H9 (cell line): ENCODE results near the gene ZNF57. TPM values are rescaled to one million over a fixed set of nuclear protein-coding genes. Genes with fewer than 3 reads are reported as not detected.

Source experiments
- DNase-seq: peaks from one replicate; pipeline ENCODE4 v3.0.0-alpha.2; 2017
- H2AFZ ChIP-seq: one replicate; pipeline ENCODE4 v1.6.1; 2013; ENCODE audit warnings: mild to moderate bottlenecking, low read length, control low read depth, moderate library complexity
- H2AK5ac ChIP-seq: 2 replicates; pipeline ENCODE4 v1.6.1; 2013; ENCODE audit warnings: low read length, control low read depth, mixed read lengths; ENCODE audit not compliant: insufficient read length
- H2BK120ac ChIP-seq: one replicate; pipeline ENCODE4 v1.6.1; 2013; ENCODE audit warnings: low read depth, mild to moderate bottlenecking, low read length, control low read depth, inconsistent platforms; ENCODE audit not compliant: poor library complexity, severe bottlenecking
- H2BK12ac ChIP-seq: 2 replicates; pipeline ENCODE4 v1.6.1; 2013; ENCODE audit warnings: low read length, control low read depth, mixed read lengths, low read depth; ENCODE audit not compliant: insufficient read length
- H2BK15ac ChIP-seq: 2 replicates; pipeline ENCODE4 v1.6.1; 2013; ENCODE audit warnings: low read depth, low read length, control low read depth
- H2BK20ac ChIP-seq: one replicate; pipeline ENCODE4 v1.6.1; 2013; ENCODE audit warnings: low read depth, mild to moderate bottlenecking, low read length, control low read depth, inconsistent platforms; ENCODE audit not compliant: poor library complexity, severe bottlenecking
- H2BK5ac ChIP-seq: 2 replicates; pipeline ENCODE4 v1.6.1; 2013; ENCODE audit warnings: low read length, control low read depth, mixed read lengths; ENCODE audit not compliant: insufficient read length
- H3K14ac ChIP-seq: 2 replicates; pipeline ENCODE4 v1.6.1; 2013; ENCODE audit warnings: low read length, control low read depth; ENCODE audit not compliant: insufficient read depth
- H3K18ac ChIP-seq: 2 replicates; pipeline ENCODE4 v1.6.1; 2013; ENCODE audit warnings: low read depth, mild to moderate bottlenecking, mixed read lengths, low read length, control low read depth; ENCODE audit not compliant: insufficient read length
- H3K23ac ChIP-seq: 2 replicates; pipeline ENCODE4 v1.6.1; 2013; ENCODE audit warnings: low read length, control low read depth, mixed read lengths, low read depth; ENCODE audit not compliant: insufficient read length
- H3K23me2 ChIP-seq: 2 replicates; pipeline ENCODE4 v1.6.1; 2013; ENCODE audit warnings: low read depth, mild to moderate bottlenecking, mixed read lengths, low read length, control low read depth; ENCODE audit not compliant: insufficient read length, poor library complexity, severe bottlenecking
- H3K27ac ChIP-seq: 2 replicates; pipeline ENCODE4 v1.5.1; 2013; ENCODE audit warnings: low read length, control low read depth, mixed read lengths, low read depth; ENCODE audit not compliant: insufficient read length
- H3K27me3 ChIP-seq: 2 replicates; pipeline ENCODE4 v1.6.1; 2013; ENCODE audit warnings: low read length, control low read depth, inconsistent platforms; ENCODE audit not compliant: insufficient read depth
- H3K4ac ChIP-seq: 2 replicates; pipeline ENCODE4 v1.6.1; 2013; ENCODE audit warnings: low read depth, mild to moderate bottlenecking, control low read depth, inconsistent platforms, low read length, moderate library complexity
- H3K4me1 ChIP-seq: 2 replicates; pipeline ENCODE4 v1.6.1; 2013; ENCODE audit warnings: low read length, control low read depth, inconsistent platforms; ENCODE audit not compliant: insufficient read depth
- H3K4me2 ChIP-seq: 2 replicates; pipeline ENCODE4 v1.6.1; 2013; ENCODE audit warnings: low read length, control low read depth, mixed read lengths; ENCODE audit not compliant: insufficient read length, insufficient read depth
- H3K56ac ChIP-seq: 2 replicates; pipeline ENCODE4 v1.6.1; 2013; ENCODE audit warnings: low read depth, mild to moderate bottlenecking, mixed read lengths, low read length, control low read depth; ENCODE audit not compliant: insufficient read length
- H3K79me1 ChIP-seq: 2 replicates; pipeline ENCODE4 v1.6.1; 2013; ENCODE audit warnings: low read depth, mild to moderate bottlenecking, moderate library complexity, low read length, control low read depth, inconsistent platforms; ENCODE audit not compliant: insufficient read depth, poor library complexity, severe bottlenecking
- H3K79me2 ChIP-seq: 2 replicates; pipeline ENCODE4 v1.6.1; 2013; ENCODE audit warnings: low read length, control low read depth, inconsistent platforms; ENCODE audit not compliant: insufficient read depth
- H3K9ac ChIP-seq: 2 replicates; pipeline ENCODE4 v1.6.1; 2013; ENCODE audit warnings: low read length, control low read depth, mixed read lengths; ENCODE audit not compliant: insufficient read length; ENCODE audit errors: extremely low read depth
- H3K9me3 ChIP-seq: one replicate; pipeline ENCODE4 v1.6.1; 2013; ENCODE audit warnings: low read depth, low read length, inconsistent platforms; ENCODE audit not compliant: control insufficient read depth
- H3T11ph ChIP-seq: one replicate; pipeline ENCODE4 v1.6.1; 2013; ENCODE audit warnings: mild to moderate bottlenecking, low read length, control low read depth, inconsistent platforms
- H4K20me1 ChIP-seq: one replicate; pipeline ENCODE4 v1.6.1; 2013; ENCODE audit not compliant: control insufficient read depth, insufficient read length, insufficient read depth
- H4K5ac ChIP-seq: 2 replicates; pipeline ENCODE4 v1.6.1; 2013; ENCODE audit warnings: low read depth, mild to moderate bottlenecking, mixed read lengths, low read length, control low read depth; ENCODE audit not compliant: insufficient read length
- H4K8ac ChIP-seq: replicated peaks from 2 replicates; pipeline ENCODE4 v1.6.1; 2013; ENCODE audit warnings: low read length, control low read depth, mixed read lengths, low read depth; ENCODE audit not compliant: insufficient read length
- H4K91ac ChIP-seq: 2 replicates; pipeline ENCODE4 v1.6.1; 2013; ENCODE audit warnings: low read depth, mild to moderate bottlenecking, moderate library complexity, mixed read lengths, low read length, control low read depth; ENCODE audit not compliant: insufficient read length
- H3K27ac Mint-ChIP-seq, 3 experiments: 2 replicates in 2 of 3; 3 replicates in 1 of 3; pipeline ENCODE4 v1.8.0; 2020 to 2021; ENCODE audit warnings: mixed read lengths in 3 of 3, mild to moderate bottlenecking in 1 of 3, moderate library complexity in 1 of 3
- H3K27me3 Mint-ChIP-seq: 2 replicates; pipeline ENCODE4 v1.8.0; 2021; ENCODE audit warnings: low read depth, mild to moderate bottlenecking, moderate library complexity, mixed read lengths
- H3K36me3 Mint-ChIP-seq, 3 experiments: 2 replicates in 2 of 3; 3 replicates in 1 of 3; pipeline ENCODE4 v1.8.0; 2020 to 2021; ENCODE audit warnings: low read depth in 3 of 3, mixed read lengths in 3 of 3; ENCODE audit not compliant: insufficient read depth in 1 of 3
- H3K4me1 Mint-ChIP-seq, 2 experiments: 2 replicates each; pipeline ENCODE4 v1.8.0; 2020; ENCODE audit warnings: mixed read lengths in 2 of 2
- H3K4me3 Mint-ChIP-seq, 2 experiments: 2 replicates in 1 of 2; 3 replicates in 1 of 2; pipeline ENCODE4 v1.8.0; 2020 to 2021; ENCODE audit warnings: mild to moderate bottlenecking in 2 of 2, mixed read lengths in 2 of 2, moderate library complexity in 1 of 2
- H3K9me3 Mint-ChIP-seq, 2 experiments: 2 replicates in 1 of 2; 3 replicates in 1 of 2; pipeline ENCODE4 v1.8.0; 2020; ENCODE audit warnings: mild to moderate bottlenecking in 2 of 2, mixed read lengths in 2 of 2, moderate library complexity in 1 of 2
- WGBS: extraction: QIAGEN DNeasy Blood & Tissue Kit; methylation state at CpG from one replicate; pipeline ENCODE4 v1.1.7; 2013; ENCODE audit warnings: missing lambda C conversion rate, low lambda C conversion rate, mixed read lengths; ENCODE audit not compliant: insufficient read length; ENCODE audit errors: extremely low coverage; 5-methylcytosine and 5-hydroxymethylcytosine counted together
- total RNA-seq: library from RNA; stranded (reverse); gene quantifications from 2 replicates; pipeline ENCODE4 v1.2.1, GENCODE V29; 2021
- TF ChIP-seq, protein P1 (sequence below): fragments of 200-600 bp; sonication (generic); conservative IDR thresholded peaks from 3 replicates; pipeline ENCODE4 v1.8.0; 2021; ENCODE audit warnings: antibody characterized with exemption, mild to moderate bottlenecking

ZNF57 gene
- total RNA-seq, 1 experiment from 2014 or later: 7.8 TPM

DNA sequence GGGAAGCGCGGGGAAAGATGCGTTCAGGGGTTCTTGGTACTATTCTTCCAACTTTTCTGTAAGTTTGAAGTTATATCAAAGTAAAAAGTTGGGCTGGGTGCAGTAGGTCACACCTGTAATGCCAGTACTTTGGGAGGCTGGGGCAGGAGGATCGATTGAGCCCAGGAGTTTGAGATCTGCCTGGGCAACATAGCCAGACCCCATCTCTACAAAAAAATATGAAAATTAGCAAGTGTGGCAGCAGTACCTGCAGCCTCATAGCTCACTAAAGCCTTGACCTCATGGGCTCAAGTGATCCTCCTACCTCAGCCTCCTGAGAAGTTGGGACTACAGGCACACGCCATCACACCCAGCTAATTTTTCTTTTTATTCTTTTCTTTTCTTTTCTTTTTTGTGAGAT lies 56.4 kb downstream of the ZNF57 start:
- Histone ChIP-seq H3K27me3 (no peaks in the 10 kb centered on the region), H3K79me1 (no peaks in the 10 kb centered on the region), H2BK5ac (no peak overlapping the region), H3K56ac (no peak overlapping the region), H2BK15ac (no peak overlapping the region), H3K14ac (no peak overlapping the region), H4K5ac (no peak overlapping the region), H2BK20ac (no peak overlapping the region), H2BK120ac (no peak overlapping the region), H2BK12ac (no peak overlapping the region), H3K9me3 (no peaks in the 10 kb centered on the region), H4K8ac (no peak overlapping the region), H2AK5ac (no peak overlapping the region), H3K4me2 (no peak overlapping the region), H3K18ac (no peak overlapping the region), H3T11ph (no peak overlapping the region), H3K23me2 (no peaks in the 10 kb centered on the region), H3K79me2 (no peaks in the 10 kb centered on the region), H3K27ac (no peak overlapping the region), H4K91ac (no peak overlapping the region), H4K20me1 (no peaks in the 10 kb centered on the region), H3K4ac (no peak overlapping the region), H3K9ac (no peak overlapping the region), H2AFZ (no peak overlapping the region), H3K23ac (no peak overlapping the region), H3K4me1 (no peaks in the 10 kb centered on the region)
- no peak for DNase-seq
- H3K4me3 Mint-ChIP-seq: no peak overlapping the region
- H3K27ac Mint-ChIP-seq: no peak overlapping the region
- peaks cover under 1 to 8% of the 10 kb centered on the region in 2 experiments for H3K4me1 Mint-ChIP-seq
- TF ChIP-seq, protein P1, sequence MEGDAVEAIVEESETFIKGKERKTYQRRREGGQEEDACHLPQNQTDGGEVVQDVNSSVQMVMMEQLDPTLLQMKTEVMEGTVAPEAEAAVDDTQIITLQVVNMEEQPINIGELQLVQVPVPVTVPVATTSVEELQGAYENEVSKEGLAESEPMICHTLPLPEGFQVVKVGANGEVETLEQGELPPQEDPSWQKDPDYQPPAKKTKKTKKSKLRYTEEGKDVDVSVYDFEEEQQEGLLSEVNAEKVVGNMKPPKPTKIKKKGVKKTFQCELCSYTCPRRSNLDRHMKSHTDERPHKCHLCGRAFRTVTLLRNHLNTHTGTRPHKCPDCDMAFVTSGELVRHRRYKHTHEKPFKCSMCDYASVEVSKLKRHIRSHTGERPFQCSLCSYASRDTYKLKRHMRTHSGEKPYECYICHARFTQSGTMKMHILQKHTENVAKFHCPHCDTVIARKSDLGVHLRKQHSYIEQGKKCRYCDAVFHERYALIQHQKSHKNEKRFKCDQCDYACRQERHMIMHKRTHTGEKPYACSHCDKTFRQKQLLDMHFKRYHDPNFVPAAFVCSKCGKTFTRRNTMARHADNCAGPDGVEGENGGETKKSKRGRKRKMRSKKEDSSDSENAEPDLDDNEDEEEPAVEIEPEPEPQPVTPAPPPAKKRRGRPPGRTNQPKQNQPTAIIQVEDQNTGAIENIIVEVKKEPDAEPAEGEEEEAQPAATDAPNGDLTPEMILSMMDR: no peak
- H3K27me3 Mint-ChIP-seq: peaks cover 7% of the 10 kb centered on the region
- WGBS: no CpG with 5 or more reads among the region's 5 CpGs
- no peaks in the 10 kb centered on the region for H3K9me3 Mint-ChIP-seq
- H3K36me3 Mint-ChIP-seq: no peaks in the 10 kb centered on the region
